GM04504 (cell line): Measurements from ENCODE around the gene CLNK.

Experiments used
- DNase-seq: peaks from one replicate; pipeline ENCODE4 v3.0.0-alpha.2; 2012; ENCODE audit warnings: low read depth

Gene CLNK

DNA sequence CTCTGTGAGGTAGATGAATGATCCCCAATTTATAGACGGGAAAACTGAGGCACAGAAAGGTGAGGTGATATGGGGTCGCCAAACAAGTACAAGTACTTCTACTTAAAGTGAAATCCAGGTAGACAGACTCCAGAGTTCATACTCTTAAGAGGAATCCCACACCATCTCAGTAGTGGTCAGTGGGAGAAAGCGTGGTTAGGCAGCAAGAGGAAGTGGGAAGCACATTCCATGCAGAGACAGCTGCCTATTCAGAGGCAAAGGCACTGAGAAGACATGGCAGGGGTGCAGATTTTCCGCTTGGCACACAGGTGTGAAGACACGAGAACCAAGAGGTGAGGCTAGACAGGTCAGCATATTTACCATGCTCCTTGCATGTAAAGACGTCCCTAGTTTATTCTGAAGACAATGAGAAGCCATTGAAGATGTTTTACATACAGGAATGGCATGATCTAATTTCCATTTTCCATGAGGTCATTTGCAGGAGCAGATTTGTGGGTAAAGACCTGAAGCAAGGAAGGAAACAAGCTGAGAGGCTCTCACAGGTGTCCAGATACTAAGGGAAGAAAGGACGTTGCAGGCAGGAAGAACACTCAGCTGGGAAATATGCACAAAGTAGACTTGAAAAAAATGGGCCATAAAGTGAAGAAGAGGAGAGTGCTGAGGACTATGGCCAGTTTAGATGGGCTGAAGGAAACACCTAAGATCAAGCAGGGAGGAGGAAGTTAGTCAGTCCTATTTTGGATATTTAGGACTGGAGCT lies 17.3 kb upstream of the CLNK start:
- DNase-seq: no peak

DNA sequence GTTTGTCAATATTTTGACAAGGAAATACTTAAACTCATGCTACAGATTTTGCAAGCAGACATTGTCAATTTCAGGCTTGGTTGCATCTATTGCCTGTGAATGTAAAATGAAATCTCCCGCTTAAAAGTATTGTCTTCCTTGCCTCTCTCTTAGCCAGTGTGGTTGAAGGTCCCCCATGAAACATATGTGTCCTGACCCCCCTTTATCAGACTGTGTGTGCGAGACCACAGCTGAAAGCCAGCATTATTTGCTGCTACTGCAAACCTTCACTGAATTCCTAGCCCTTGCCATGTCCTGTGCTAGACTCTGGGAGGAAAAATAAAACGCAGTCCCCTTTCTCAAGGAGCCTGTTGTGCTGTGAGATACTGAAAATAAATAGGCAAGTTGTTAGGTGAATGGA lies 16.6 kb upstream of the CLNK start:
- DNase-seq: no peak

DNA sequence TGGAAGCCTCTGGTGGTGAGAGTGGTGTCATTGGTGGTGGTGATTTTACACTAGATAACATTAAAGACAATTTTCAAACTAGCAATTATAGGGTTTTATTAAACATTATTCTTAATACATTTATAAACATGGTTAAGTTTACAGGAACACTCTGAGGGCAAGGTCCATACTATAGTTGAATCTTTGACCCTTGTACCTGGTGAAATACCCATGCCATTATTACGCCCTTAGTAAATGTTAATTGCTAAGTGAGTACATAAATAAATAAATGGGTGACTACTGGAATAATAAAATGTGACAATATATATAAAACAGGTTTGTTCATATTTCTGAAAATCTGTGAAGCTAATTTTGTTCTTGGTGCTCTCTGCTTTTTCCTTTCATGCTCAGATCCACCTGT lies 13.6 kb upstream of the CLNK start:
- DNase-seq: no peak

DNA sequence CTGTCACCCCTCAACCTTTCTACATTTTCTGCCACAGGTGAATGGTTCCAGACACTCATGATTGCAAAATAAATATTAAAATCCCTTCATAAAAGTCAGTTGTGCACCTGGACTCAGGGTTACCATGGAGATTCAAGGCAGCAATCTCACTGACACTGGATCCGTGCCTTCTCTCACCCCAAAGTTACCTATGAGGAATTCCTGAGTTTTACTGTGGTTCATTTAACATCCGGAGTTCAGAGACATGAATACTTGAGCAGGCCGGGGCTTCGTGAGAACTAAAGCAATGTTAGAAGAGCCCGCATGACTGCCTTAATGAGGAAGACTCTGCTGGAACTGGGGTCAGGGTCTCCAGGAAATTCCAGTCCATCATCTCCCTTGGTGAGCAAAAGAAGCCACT lies 12.5 kb upstream of the CLNK start:
- DNase-seq: no peak

DNA sequence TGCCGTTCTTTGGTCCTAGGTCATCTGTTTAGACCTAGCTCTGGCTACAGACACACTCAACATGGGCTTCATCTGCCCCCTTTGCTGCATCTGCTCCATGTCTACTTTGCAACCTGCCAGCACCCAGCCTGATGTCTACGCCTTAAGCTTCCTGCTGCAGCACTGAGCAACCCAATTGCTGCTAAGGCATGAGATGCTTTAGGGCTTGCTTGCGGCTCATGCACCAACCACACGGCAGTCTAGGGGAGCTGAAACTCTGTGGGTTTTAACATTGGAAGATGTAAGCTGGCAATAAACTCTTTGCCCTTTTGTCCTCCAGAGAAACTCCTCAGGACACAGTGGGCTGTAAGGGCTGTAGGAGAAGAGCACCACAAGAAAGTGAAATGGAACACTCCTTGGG lies 11.7 kb upstream of the CLNK start:
- no peak for DNase-seq

DNA sequence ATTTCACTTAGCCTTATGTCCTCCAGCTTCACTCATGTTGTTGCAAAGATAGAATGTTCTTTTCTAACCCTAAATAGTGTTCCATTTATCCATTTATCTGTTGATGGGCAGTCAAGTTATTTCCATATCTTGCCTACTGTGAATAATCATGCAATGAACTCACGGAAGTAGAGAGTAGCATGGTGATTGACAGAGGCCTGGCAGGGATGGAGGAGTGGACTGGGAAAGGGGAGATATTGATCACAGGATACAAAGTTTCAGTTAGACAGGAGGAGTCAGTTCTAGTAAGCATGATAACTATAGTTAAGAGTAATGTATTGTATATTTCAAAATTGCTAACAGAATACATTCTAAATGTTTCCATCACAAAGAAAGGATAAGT lies 10.3 kb upstream of the CLNK start:
- no peak for DNase-seq

DNA sequence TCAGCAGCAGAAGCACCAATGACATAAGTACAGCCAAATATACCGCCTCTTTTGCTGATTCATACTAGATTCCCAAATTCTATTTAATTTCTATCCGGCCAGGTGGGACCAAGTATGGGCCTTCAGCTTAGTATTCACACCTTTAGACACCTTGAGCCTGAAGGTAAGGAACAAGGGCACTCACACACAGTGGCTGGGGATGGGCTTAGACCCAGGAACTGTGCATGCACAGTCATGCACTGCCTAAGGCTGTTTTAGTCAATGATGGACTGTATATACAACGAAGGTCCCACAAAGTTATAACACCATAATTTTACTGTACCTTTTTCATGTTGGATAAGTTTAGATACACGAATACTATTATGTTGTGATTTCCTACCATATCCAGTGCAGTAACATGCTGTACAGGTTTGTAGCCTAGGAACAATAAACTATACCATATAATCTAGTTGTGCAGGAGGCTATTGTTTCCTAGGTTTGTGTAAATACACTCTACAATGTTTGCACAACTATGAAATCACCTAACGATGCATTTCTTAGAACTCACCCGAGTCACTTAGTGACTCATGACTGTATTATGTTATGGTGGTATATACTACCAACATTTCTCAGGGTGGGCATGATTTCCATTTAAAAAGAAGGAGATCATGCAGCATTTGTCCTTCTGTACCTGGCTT lies 9.7 kb upstream of the CLNK start:
- no peak for DNase-seq

DNA sequence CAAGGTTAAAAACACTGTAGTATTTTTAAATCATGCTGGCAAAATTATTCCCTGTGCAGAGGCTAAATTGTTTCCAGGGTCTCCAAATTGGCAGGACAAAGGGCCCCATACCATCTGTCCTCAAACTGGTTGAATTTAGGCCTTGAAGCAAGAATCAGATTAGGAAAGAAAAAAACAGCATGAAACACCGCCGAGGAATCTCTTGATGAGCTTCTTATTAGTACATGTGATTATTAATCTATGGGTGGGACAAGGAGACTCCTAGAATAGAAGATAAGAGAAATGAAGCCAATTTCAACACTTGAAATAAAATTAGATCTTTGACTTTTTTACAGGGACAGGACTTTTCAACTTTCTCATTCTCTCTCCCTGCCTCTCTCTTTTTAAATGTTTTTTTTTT lies 7.1 kb upstream of the CLNK start:
- DNase-seq: no peak

DNA sequence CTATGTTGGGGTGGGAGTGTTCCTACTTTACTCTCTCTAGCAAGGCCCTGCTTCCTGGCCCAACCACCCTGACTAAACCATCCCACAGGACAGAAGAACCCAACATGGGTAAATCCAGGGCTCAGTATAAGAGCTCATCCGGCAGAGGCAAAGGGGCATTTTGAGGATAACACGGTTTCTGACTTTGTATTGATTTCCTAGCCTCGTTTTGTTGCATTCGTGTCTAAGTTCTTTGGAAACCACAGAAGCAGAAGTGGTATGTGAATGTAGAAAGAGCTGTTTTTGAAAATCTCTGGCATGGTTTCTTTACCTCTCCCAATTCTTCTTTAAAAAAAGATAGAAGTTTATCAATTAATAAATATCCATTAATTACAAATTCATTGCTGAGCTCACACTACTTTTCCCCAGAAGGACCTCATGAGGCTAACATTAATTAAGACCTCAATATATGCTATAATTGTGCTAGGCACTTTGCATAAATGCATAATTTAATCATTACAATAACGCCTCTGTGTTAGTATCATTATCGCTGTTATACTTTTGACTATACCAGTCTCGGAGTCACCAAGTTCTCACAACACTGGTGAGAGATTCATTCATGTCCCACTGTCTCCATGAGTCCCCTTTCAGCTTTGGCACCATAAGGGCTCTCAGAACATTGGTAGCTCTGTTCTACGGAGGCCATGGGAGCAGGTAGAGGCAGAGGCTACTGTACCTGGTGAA lies 5.8 kb upstream of the CLNK start:
- no peak for DNase-seq

DNA sequence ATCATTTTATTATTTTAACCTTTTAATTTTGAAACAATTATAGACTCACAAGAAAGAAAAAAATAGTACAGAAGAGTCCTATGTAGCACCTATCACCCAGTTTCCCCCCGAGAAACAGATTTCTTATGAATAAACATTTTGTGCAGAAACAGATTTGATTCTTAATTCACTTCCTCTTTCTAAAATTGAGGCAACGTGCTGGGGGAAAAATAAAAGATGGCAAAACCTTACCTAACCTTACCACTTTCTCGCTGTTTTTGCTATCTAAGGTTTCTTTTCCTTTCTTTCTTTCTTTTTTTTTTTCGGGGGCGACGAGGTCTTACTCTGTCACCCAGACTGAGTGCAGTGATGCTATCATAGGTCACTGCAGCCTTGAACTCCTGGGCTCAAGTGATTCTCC lies 4.3 kb upstream of the CLNK start:
- no peak for DNase-seq

DNA sequence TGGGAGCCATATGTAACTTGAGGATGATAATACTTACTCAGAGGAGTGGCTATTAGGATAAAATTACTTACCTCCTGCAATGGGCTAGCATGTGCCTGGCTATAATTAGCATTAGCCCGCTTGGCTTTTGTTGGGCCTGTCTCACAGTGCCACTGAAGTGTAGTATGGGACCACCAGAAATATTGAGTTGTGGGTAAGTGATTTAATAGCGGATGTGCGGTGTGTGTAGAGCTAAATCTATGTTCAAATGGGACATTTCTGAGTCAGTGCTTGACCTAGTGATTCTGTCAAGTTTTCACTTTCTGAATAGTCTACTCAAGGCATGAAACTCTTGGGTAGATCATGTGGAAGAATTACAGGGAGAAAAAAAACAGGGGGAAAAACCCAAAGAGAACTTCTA lies 3.5 kb upstream of the CLNK start:
- DNase-seq: no peak

DNA sequence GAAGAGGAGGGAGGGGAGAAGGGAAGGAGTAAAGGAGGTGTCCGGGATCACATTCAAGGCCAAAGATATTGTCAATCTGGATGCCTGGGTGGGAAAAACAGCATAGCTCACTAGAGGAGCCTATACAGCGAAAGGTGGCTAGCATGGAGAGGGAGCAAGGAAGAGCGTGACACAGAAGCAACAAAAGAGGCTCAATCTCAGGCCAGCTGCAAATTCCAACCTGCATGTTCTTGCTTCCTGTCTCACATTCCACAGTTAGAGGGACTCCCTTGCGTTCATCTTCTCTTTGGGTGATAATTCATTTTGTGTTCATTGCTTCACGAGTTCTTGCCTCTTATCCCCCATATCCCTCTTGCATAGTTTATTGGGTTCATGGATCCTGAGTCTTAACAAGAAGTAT lies 3.0 kb upstream of the CLNK start:
- no peak for DNase-seq

DNA sequence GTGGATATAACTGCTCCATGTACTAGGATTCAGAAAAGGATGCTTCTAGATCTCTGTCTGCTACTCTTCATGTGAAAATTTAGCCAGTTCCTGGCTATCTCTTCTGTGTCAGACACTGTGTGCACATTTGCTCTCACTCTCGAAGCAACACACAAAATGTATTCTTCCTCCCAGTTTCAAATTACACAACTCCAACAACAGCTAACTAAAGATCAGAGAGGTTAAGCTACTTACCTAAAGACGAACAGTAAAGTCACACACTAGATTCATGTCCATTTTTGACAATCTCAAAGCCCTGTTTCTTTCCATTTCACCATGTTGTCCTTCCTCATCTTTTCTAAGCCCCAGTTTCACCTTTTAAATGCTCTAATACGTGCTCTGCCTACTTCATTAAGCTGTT lies 2.2 kb downstream of the CLNK start:
- DNase-seq: no peak

DNA sequence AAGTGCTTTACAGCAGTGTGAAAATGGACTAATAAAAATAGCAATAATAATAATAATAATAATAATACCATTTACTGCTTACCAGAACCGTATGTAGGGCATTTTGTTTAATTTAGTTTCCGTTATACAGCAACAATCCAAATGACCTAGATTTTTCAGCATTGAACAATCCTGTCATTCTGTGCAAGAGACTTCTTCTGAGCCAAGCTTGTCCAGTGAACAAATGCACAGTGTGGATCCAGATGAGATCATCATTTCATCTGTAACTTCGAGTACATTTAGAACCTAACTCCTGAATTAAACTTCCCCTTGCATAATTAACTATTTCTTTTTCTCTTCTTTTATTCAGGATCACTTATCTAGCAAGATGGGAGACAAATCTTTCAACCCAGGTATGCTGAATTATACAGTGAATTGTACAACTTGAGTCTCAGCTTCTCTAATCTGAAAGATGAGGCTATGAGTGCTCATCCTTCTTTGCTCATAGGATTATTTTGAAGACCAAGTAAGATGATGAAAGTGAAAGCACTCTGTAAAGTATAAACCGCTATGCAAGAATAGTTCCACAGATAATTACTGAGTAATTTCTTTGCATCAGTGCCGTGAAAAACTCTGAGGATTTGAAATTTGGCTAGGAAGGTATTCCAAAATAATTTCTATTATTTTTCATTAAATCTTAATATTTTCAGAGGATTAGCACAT lies 6.6 kb downstream of the CLNK start:
- no peak for DNase-seq

DNA sequence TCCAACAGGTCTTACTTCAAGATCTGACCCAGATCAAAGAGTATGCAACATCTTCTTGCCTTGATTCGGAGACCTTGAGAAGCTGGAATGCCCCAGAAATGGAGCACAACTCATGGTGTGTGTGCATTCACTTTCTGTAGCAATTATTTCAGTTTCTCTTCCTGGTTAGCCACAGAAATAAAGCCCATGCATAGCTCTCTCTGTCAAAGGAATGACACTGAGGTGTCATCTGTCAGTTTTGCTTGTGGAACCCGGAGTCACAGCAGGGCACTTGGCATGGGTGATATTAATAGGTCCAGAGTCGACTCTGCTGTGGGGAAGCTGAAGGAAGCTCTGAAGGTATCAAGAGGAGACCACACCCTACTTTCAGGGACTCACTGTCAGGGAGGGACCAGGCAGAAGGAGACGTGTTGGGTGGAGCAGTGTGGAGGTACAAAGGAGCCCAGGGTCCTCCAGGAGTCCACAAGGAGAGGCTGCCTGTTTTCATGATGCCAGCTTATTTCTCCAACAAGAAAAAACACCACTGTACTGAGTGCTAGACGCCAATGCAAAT lies 10.7 kb downstream of the CLNK start:
- no peak for DNase-seq

DNA sequence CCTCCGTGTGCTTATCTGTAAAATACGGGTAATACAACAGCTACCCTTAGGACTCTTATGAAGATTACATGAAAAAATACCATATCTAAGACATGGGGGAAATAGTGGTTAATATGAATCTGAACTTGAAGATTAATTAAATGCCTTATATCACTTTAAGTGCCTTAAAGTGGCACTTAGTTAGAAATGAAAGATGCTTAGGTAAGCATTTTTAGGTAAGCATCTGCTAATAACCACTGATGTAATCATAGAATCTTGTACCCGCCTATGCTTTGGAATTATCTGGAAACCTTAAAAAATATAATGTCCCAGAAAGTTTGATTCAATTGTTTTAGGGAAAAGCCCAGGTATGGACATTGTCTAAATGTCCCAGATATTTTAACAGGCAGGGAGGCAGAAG lies 12.2 kb downstream of the CLNK start:
- no peak for DNase-seq

DNA sequence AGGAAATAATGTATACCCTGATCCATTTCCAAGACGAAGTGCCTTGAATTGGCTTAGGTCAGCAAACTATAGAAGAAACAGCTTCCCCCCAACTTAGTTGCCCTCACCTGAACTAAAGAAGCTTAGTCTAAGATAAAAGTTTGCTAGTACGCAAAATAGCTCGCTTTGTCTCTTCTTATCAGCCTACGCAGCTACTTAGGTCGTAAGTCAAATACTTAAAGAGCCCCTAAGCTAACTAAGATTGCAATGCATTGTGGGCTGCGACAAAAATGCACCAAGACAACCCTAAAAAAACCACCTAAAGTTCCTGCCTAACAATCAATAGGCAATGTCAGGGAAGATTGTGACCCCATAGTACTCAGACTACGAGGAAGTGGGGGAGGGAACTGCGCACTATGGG lies 12.8 kb downstream of the CLNK start:
- no peak for DNase-seq

DNA sequence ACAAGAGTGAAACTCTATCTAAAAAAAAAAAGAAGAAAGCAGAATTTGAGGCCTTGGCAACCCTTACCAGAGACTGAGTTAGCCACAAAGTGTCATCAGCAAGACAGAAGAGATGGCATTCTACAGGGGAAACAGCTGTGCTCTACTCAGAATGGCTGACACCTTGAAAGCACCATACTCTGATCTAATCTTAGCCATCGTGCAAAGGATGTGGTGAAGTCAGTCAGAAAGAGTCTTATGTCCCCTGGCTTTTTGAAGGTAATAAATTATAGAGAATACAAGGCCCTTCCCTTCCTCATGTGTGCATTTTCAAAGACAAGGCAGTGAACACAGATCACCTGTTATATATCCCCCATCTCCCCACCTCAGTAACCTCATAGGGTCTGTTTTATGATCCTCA lies 13.2 kb downstream of the CLNK start:
- DNase-seq: no peak

DNA sequence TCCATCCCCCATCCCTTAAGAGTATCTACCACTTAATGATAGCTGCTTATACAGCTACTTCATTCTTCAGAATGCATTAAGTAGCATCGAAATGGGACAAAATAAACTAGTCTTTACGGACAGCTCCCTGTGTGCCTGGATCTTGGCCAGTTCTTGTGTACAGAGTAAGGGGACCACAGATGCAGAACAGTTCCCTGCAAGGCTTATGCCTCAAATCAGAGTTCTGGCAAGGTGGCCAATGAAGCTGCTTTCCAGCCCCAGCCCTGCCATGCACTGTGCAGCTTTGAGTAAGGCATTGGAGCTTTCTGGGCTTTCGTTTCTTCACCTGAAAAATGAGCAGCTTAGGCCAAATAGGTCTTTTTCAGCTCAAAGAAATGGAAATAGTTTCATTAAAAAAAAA lies 14.2 kb downstream of the CLNK start:
- DNase-seq: no peak

DNA sequence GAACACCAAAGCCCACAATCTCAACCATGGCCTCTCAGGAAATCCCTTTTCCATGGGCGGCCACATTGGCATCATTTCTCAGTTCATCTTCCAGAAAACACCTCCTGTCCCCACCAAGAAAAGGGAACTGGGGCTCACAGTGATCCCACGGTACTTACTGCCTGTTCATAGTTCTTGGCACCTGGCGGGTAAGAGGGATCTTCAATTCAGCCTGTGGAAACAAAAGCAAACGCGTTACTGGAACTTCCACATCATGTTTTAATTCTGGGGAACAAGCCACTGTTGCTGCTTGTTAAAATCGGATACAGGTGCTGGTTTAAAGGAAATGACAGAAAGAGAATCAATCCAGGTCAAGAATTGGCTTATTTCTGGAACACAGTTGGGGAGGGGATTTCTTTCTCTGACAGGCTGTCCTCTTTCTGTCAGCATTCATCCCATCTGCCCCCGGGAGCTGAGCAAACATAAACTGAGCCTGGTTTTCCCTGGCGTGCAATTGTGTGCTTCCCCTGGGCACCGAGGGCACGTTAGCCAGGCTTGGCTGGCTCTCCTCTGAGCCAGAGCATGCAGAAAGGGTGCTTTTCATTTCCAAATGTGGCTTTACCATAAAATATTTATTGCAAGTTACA lies 16.8 kb downstream of the CLNK start:
- no peak for DNase-seq

DNA sequence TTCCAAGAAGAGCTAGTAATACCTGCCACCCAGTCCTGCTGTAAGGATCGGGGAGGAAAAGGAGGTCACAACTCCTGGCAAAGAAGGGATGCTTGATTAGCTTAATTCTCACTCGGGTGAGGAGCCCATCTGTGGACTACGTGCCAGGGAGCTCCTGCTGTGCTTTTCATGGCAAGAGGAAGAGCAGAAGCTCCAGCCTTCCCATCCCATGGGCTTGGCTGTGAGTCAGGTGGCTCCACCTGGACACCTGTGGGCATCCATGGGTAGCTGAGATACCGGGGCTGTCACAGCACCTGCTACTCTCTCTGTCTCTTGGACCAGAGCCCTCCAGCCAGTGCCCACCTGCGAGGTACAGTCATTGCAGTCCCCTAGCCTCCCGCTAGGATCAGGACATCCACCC lies 18.0 kb downstream of the CLNK start:
- DNase-seq: no peak

DNA sequence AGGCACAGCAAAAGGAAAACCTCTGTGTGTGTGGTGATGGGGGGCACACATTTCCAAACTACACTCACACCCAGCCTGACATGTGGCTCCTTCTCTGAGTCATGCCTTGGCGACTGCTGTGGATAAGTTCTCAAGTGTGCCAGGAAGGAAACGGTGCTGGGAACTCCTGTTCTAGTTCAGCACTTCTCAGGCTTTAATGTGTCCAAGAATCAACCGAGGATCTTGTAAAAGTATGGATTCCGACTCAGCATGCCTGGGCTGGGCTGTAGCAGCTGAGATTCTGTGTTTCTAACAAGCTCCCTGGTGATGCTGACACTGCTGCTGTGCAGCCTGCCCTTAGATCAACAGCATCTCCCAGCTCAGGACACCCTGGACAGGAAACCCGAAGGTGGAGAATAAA lies 20.2 kb downstream of the CLNK start:
- no peak for DNase-seq
